Memory B cell (primary cell): ENCODE measurements around the gene PQBP1.

Experiments used
- ATAC-seq: fragments of 150-1000 bp; cut with Tn5 transposase; 2 replicates; pipeline ENCODE4 v1.10.0; 2021; ENCODE audit warnings: low read depth, mild to moderate bottlenecking, moderate library complexity
- DNase-seq, 2 donors: peaks; one replicate each; pipeline ENCODE4 v3.0.0; 2022; ENCODE audit warnings: low spot score in 2 of 2
- H3K27ac Mint-ChIP-seq: one replicate; pipeline ENCODE4 v1.8.0; 2022; ENCODE audit warnings: mild to moderate bottlenecking, moderate library complexity, mixed read lengths
- H3K27me3 Mint-ChIP-seq: one replicate; pipeline ENCODE4 v1.8.0; 2022; ENCODE audit warnings: mixed read lengths
- H3K36me3 Mint-ChIP-seq: one replicate; pipeline ENCODE4 v1.8.0; 2022; ENCODE audit warnings: mild to moderate bottlenecking, mixed read lengths
- H3K4me1 Mint-ChIP-seq: one replicate; pipeline ENCODE4 v1.8.0; 2022; ENCODE audit warnings: mixed read lengths
- H3K4me3 Mint-ChIP-seq: one replicate; pipeline ENCODE4 v1.8.0; 2022; ENCODE audit warnings: mild to moderate bottlenecking, moderate library complexity, mixed read lengths
- H3K9me3 Mint-ChIP-seq: one replicate; pipeline ENCODE4 v1.8.0; 2022; ENCODE audit warnings: mixed read lengths

The PQBP1 gene

GRCh38 chrX:48920718-48921104 lies 23.0 kb downstream of the PQBP1 start:
- H3K36me3 Mint-ChIP-seq: peaks cover 27% of the 10 kb centered on the region
- no peak for DNase-seq
- H3K4me1 Mint-ChIP-seq: peaks cover 21% of the 10 kb centered on the region
- peak overlapping the region; percentile 95 for H3K27ac Mint-ChIP-seq
- no peak for ATAC-seq
- H3K4me3 Mint-ChIP-seq: peak overlapping the region; percentile 87
- no peaks in the 10 kb centered on the region for H3K9me3 Mint-ChIP-seq
- H3K27me3 Mint-ChIP-seq: no peaks in the 10 kb centered on the region

DNA sequence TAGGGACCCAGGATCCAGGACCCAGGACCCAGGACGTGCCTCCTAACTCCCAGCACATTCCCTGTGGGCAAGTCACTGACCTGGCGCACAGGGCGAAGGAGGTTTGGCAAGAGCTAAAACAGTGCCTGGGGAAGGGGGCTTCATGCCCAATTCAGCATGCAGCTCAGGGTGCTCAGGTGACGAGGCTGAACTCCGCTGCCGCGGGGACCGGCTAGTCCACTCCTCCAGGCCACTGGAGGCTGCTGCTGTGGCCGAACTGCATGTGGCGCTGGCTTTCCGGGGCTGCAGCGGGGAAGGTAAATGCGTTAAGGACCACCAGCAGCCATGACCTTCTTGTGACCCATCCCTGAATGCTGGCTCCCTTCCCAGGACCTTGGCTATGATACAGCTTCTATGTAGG lies 26.0 kb downstream of the PQBP1 start:
- Mint-ChIP-seq H3K36me3 (peaks cover 13% of the 10 kb centered on the region), H3K27me3 (no peaks in the 10 kb centered on the region), H3K27ac (no peak overlapping the region), H3K4me1 (peaks cover 26% of the 10 kb centered on the region), H3K4me3 (no peak overlapping the region), H3K9me3 (no peaks in the 10 kb centered on the region)
- no peak for DNase-seq
- no peak for ATAC-seq

GRCh38 chrX:48924270-48924669 lies 26.5 kb downstream of the PQBP1 start:
- ATAC-seq (no peak), DNase-seq (no peak)
- H3K4me1 Mint-ChIP-seq: peaks cover 26% of the 10 kb centered on the region
- no peaks in the 10 kb centered on the region for H3K27me3 Mint-ChIP-seq
- peaks cover 13% of the 10 kb centered on the region for H3K36me3 Mint-ChIP-seq
- no peaks in the 10 kb centered on the region for H3K9me3 Mint-ChIP-seq
- peak overlapping the region; percentile 80 for H3K27ac Mint-ChIP-seq
- H3K4me3 Mint-ChIP-seq: no peak overlapping the region

- DNase-seq (no peak), ATAC-seq (no peak)
- H3K4me1 Mint-ChIP-seq: peaks cover 16% of the 10 kb centered on the region
- peaks cover 18% of the 10 kb centered on the region for H3K36me3 Mint-ChIP-seq
- no peaks in the 10 kb centered on the region for H3K9me3 Mint-ChIP-seq
- H3K27ac Mint-ChIP-seq: no peak overlapping the region
- no peaks in the 10 kb centered on the region for H3K27me3 Mint-ChIP-seq
- no peak overlapping the region for H3K4me3 Mint-ChIP-seq
These were observed 29.4 kb downstream of the PQBP1 start for GRCh38 chrX:48927123-48927522.

- DNase-seq: no peak
- no peaks in the 10 kb centered on the region for H3K27me3 Mint-ChIP-seq
- no peaks in the 10 kb centered on the region for H3K9me3 Mint-ChIP-seq
- H3K27ac Mint-ChIP-seq: peak overlapping the region; percentile 75
- H3K36me3 Mint-ChIP-seq: peaks cover 16% of the 10 kb centered on the region
- peak overlapping the region; percentile 69 for H3K4me3 Mint-ChIP-seq
- peak; percentile 78 for ATAC-seq
- peaks cover 17% of the 10 kb centered on the region for H3K4me1 Mint-ChIP-seq
These were observed 30.1 kb downstream of the PQBP1 start for GRCh38 chrX:48927736-48928382.

- DNase-seq (no peak), ATAC-seq (no peak)
- H3K27me3 Mint-ChIP-seq: no peaks in the 10 kb centered on the region
- peak overlapping the region; percentile 99 for H3K27ac Mint-ChIP-seq
- peaks cover 12% of the 10 kb centered on the region for H3K36me3 Mint-ChIP-seq
- peak overlapping the region; percentile 50 for H3K4me3 Mint-ChIP-seq
- peaks cover 31% of the 10 kb centered on the region for H3K4me1 Mint-ChIP-seq
- no peaks in the 10 kb centered on the region for H3K9me3 Mint-ChIP-seq
These were observed 36.0 kb downstream of the PQBP1 start for GRCh38 chrX:48933757-48934156.

GRCh38 chrX:48934581-48935300 lies 37.0 kb downstream of the PQBP1 start:
- Mint-ChIP-seq H3K4me1 (peaks cover 41% of the 10 kb centered on the region), H3K4me3 (peak overlapping the region; percentile 46), H3K27me3 (no peaks in the 10 kb centered on the region), H3K36me3 (peaks cover 12% of the 10 kb centered on the region), H3K9me3 (no peaks in the 10 kb centered on the region), H3K27ac (peak overlapping the region; percentile 99)
- DNase-seq (no peak), ATAC-seq (no peak)

- Mint-ChIP-seq H3K4me1 (peaks cover 42% of the 10 kb centered on the region), H3K4me3 (peak overlapping the region; percentile 46), H3K36me3 (peaks cover 8% of the 10 kb centered on the region), H3K27me3 (no peaks in the 10 kb centered on the region), H3K27ac (peak overlapping the region; percentile 99), H3K9me3 (no peaks in the 10 kb centered on the region)
- no peak for DNase-seq
- ATAC-seq: no peak
These were observed 37.6 kb downstream of the PQBP1 start for GRCh38 chrX:48935301-48935670.

GRCh38 chrX:48936429-48937053 lies 38.8 kb downstream of the PQBP1 start:
- no peaks in the 10 kb centered on the region for H3K9me3 Mint-ChIP-seq
- ATAC-seq: no peak

GRCh38 chrX:48937054-48937907 lies 39.6 kb downstream of the PQBP1 start:
- Mint-ChIP-seq H3K27ac (peak overlapping the region; percentile 99), H3K27me3 (no peaks in the 10 kb centered on the region), H3K36me3 (peaks cover 9% of the 10 kb centered on the region), H3K9me3 (no peaks in the 10 kb centered on the region), H3K4me3 (peak overlapping the region; percentile 83), H3K4me1 (peaks cover 51% of the 10 kb centered on the region)
- ATAC-seq: peak; percentile 60
- DNase-seq: peak; percentile 72 to 75

More at GRCh38 chrX:48936429-48937053, 38.8 kb downstream of the PQBP1 start:
- no peak for DNase-seq
- Mint-ChIP-seq H3K27me3 (no peaks in the 10 kb centered on the region), H3K4me3 (peak overlapping the region; percentile 83), H3K4me1 (peaks cover 44% of the 10 kb centered on the region), H3K27ac (peak overlapping the region; percentile 99), H3K36me3 (peaks cover 7% of the 10 kb centered on the region)

- Mint-ChIP-seq H3K4me1 (peaks cover 54% of the 10 kb centered on the region), H3K27ac (peak overlapping the region; percentile 99), H3K27me3 (no peaks in the 10 kb centered on the region), H3K36me3 (peaks cover 11% of the 10 kb centered on the region), H3K9me3 (no peaks in the 10 kb centered on the region), H3K4me3 (peak overlapping the region; percentile 83)
- ATAC-seq: peak; percentile 50
- peak; percentile 67 to 76 for DNase-seq
These were observed 41.1 kb downstream of the PQBP1 start for GRCh38 chrX:48938721-48939425.

- Mint-ChIP-seq H3K27ac (peak overlapping the region; percentile 99), H3K36me3 (peaks cover 9% of the 10 kb centered on the region), H3K4me3 (peak overlapping the region; percentile 83), H3K9me3 (no peaks in the 10 kb centered on the region), H3K27me3 (no peaks in the 10 kb centered on the region), H3K4me1 (peaks cover 55% of the 10 kb centered on the region)
- ATAC-seq (peak; percentile 34), DNase-seq (peak; percentile 30 to 63)
These were observed 41.9 kb downstream of the PQBP1 start for GRCh38 chrX:48939524-48940228.
